HEK293 (cell line): ENCODE data around the gene FLACC1.
A peak's percentile ranks its signal among the peaks of the same experiment; 100 is the strongest.

Experiments used
- CTCF ChIA-PET: fragments of 350-600 bp; formaldehyde crosslinking; extraction: SDS; loops from one replicate; lab custom pipeline; 2021; ENCODE audit warnings: antibody characterized with exemption; lab: Yijun Ruan, JAX
- POLR2A ChIA-PET: fragments of 300-600 bp; formaldehyde crosslinking; extraction: SDS; loops from one replicate; lab custom pipeline; 2020; ENCODE audit warnings: antibody characterized with exemption, inconsistent platforms; lab: Yijun Ruan, JAX
- H3K27ac ChIP-seq: fragments of 200-500 bp; sonication (Bioruptor generic); 2 replicates; pipeline ENCODE4 v1.5.1; 2014; ENCODE audit warnings: low read depth, low read length, control low read depth, inconsistent platforms; ENCODE audit errors: extremely low read depth
- H3K36me3 ChIP-seq, 2 experiments: fragments of 200-500 bp in 1 of 2; sonication (Bioruptor generic) in 1 of 2; 1 replicate in 1 of 2; 2 replicates in 1 of 2; pipeline ENCODE4 v1.5.1; 2014 to 2017; ENCODE audit warnings: inconsistent platforms in 2 of 2, low read length in 2 of 2; ENCODE audit not compliant: control insufficient read depth in 2 of 2, insufficient read depth in 1 of 2
- H3K4me1 ChIP-seq: fragments of 200-500 bp; sonication (Bioruptor generic); 2 replicates; pipeline ENCODE4 v1.5.1; 2014; ENCODE audit warnings: mild to moderate bottlenecking, low read length, inconsistent platforms; ENCODE audit not compliant: control insufficient read depth, insufficient read depth
- H3K4me3 ChIP-seq: 2 replicates; pipeline ENCODE4 v1.5.1; 2011; ENCODE audit warnings: low read depth, mild to moderate bottlenecking, control low read depth, low read length, moderate library complexity
- H3K9me3 ChIP-seq: fragments of 200-500 bp; sonication (Bioruptor generic); 2 replicates; pipeline ENCODE4 v1.5.1; 2014; ENCODE audit warnings: low read depth, low read length, inconsistent platforms; ENCODE audit not compliant: control insufficient read depth, insufficient read depth
- GLI4 ChIP-seq: fragments of 450-650 bp; formaldehyde crosslinking; IDR thresholded peaks from 2 replicates; pipeline ENCODE4 v1.5.1; 2016; ENCODE audit warnings: missing biosample characterization, missing genetic modification characterization
- IKZF3 ChIP-seq: fragments of 450-650 bp; IDR thresholded peaks from 2 replicates; pipeline ENCODE4 v1.5.0; 2018; ENCODE audit warnings: missing biosample characterization, mild to moderate bottlenecking, missing genetic modification characterization, moderate library complexity
- OSR2 ChIP-seq: fragments of 450-650 bp; formaldehyde crosslinking; IDR thresholded peaks from 2 replicates; pipeline ENCODE4 v1.5.1; 2016; ENCODE audit warnings: missing biosample characterization, missing genetic modification characterization
- PRDM6 ChIP-seq: fragments of 450-650 bp; formaldehyde crosslinking; IDR thresholded peaks from 2 replicates; pipeline ENCODE4 v1.5.1; 2017; ENCODE audit warnings: missing biosample characterization, missing genetic modification characterization
- REST ChIP-seq: fragments of 450-650 bp; formaldehyde crosslinking; IDR thresholded peaks from 2 replicates; pipeline ENCODE4 v1.5.1; 2016; ENCODE audit warnings: missing biosample characterization, missing genetic modification characterization
- SP2 ChIP-seq: fragments of 450-650 bp; formaldehyde crosslinking; IDR thresholded peaks from 2 replicates; pipeline ENCODE4 v1.5.1; 2016; ENCODE audit warnings: missing biosample characterization, missing genetic modification characterization
- ZBTB17 ChIP-seq: fragments of 450-650 bp; formaldehyde crosslinking; IDR thresholded peaks from 2 replicates; pipeline ENCODE4 v1.5.1; 2016; ENCODE audit warnings: missing biosample characterization, missing genetic modification characterization
- ZBTB26 ChIP-seq: fragments of 450-650 bp; formaldehyde crosslinking; optimal IDR thresholded peaks from 2 replicates; pipeline ENCODE3; 2016; ENCODE audit warnings: missing biosample characterization, mild to moderate bottlenecking, missing genetic modification characterization
- ZEB2 ChIP-seq: fragments of 450-650 bp; formaldehyde crosslinking; IDR thresholded peaks from 2 replicates; pipeline ENCODE4 v1.5.1; 2016; ENCODE audit warnings: missing biosample characterization, missing genetic modification characterization
- ZNF10 ChIP-seq: fragments of 450-650 bp; formaldehyde crosslinking; IDR thresholded peaks from 2 replicates; pipeline ENCODE4 v1.5.1; 2017; ENCODE audit warnings: missing biosample characterization, missing genetic modification characterization
- ZNF311 ChIP-seq: fragments of 450-650 bp; formaldehyde crosslinking; IDR thresholded peaks from 2 replicates; pipeline ENCODE4 v1.5.1; 2017; ENCODE audit warnings: missing biosample characterization, missing genetic modification characterization, borderline replicate concordance
- ZNF366 ChIP-seq: fragments of 450-650 bp; formaldehyde crosslinking; conservative IDR thresholded peaks from 2 replicates; pipeline ENCODE4 v1.5.1; 2016; ENCODE audit warnings: missing biosample characterization, missing genetic modification characterization
- ZNF398 ChIP-seq: fragments of 450-650 bp; formaldehyde crosslinking; IDR thresholded peaks from 2 replicates; pipeline ENCODE4 v1.5.1; 2017; ENCODE audit warnings: missing biosample characterization, missing genetic modification characterization
- ZNF433 ChIP-seq: fragments of 450-650 bp; formaldehyde crosslinking; IDR thresholded peaks from 2 replicates; pipeline ENCODE4 v1.5.1; 2016; ENCODE audit warnings: missing biosample characterization, missing genetic modification characterization, low read depth
- ZNF529 ChIP-seq: fragments of 450-650 bp; formaldehyde crosslinking; IDR thresholded peaks from 2 replicates; pipeline ENCODE4 v1.5.1; 2017; ENCODE audit warnings: missing genetic modification characterization, missing biosample characterization; ENCODE audit not compliant: insufficient replicate concordance
- ZNF560 ChIP-seq: fragments of 450-650 bp; formaldehyde crosslinking; IDR thresholded peaks from 2 replicates; pipeline ENCODE4 v1.5.1; 2017; ENCODE audit warnings: missing biosample characterization, missing genetic modification characterization, borderline replicate concordance
- ZNF629 ChIP-seq: fragments of 450-650 bp; formaldehyde crosslinking; IDR thresholded peaks from 2 replicates; pipeline ENCODE4 v1.5.1; 2017; ENCODE audit warnings: missing biosample characterization, missing genetic modification characterization
- ZNF660 ChIP-seq: fragments of 450-650 bp; IDR thresholded peaks from 2 replicates; pipeline ENCODE4 v1.5.1; 2018; ENCODE audit warnings: missing biosample characterization, mild to moderate bottlenecking, missing genetic modification characterization
- ZNF692 ChIP-seq: fragments of 450-650 bp; formaldehyde crosslinking; IDR thresholded peaks from 2 replicates; pipeline ENCODE4 v1.5.1; 2016; ENCODE audit warnings: missing biosample characterization, missing genetic modification characterization
- ZNF792 ChIP-seq: fragments of 450-650 bp; formaldehyde crosslinking; IDR thresholded peaks from 2 replicates; pipeline ENCODE4 v1.5.1; 2016; ENCODE audit warnings: missing biosample characterization, missing genetic modification characterization
- ZNF843 ChIP-seq: fragments of 450-650 bp; formaldehyde crosslinking; IDR thresholded peaks from 2 replicates; pipeline ENCODE4 v1.5.1; 2016; ENCODE audit warnings: missing biosample characterization, missing genetic modification characterization
- ZSCAN16 ChIP-seq: fragments of 450-650 bp; formaldehyde crosslinking; IDR thresholded peaks from 2 replicates; pipeline ENCODE4 v1.5.1; 2016; ENCODE audit warnings: missing biosample characterization, missing genetic modification characterization

Gene FLACC1

GRCh38 chr2:201403880-201404279 lies 46.7 kb upstream of the FLACC1 start (continued):
- peak; percentile 90 for TF ChIP-seq ZBTB17 (tag by site-specific recombination)
- TF ChIP-seq OSR2 = peak; percentile 77; the same call in 1 of the 2 replicates
- TF ChIP-seq ZNF10 (tag by site-specific recombination) = peak; percentile 33; the same call in 1 of the 2 replicates
- TF ChIP-seq ZNF629 (tag by site-specific recombination) = 0 out of 2 replicates have a peak, but pooled peaks have one; percentile 27
- no peak for TF ChIP-seq ZNF792 (tag by site-specific recombination)
- TF ChIP-seq ZNF843 = 0 out of 2 replicates have a peak, but pooled peaks have one; percentile 36
- TF ChIP-seq ZNF366 (tag by site-specific recombination) = peak; percentile 75
- peak; percentile 92 for TF ChIP-seq PRDM6 (tag by site-specific recombination)
- TF ChIP-seq, all 188 proteins: peak for 14

GRCh38 chr2:201402651-201403562 lies 45.8 kb upstream of the FLACC1 start:
- CTCF ChIA-PET = interaction anchor here (0.5 to 0.9 kb wide), 2 partner anchors 161 to 166 kb away, joined by 3 to 4 read pairs; no protein-coding TSS in a partner anchor
- Histone ChIP-seq H3K4me1 (peaks cover 47% of the 10 kb centered on the region), H3K4me3 (no peak overlapping the region), H3K27ac (no peak overlapping the region), H3K9me3 (no peaks in the 10 kb centered on the region), H3K36me3 (peaks cover 0 to 3% of the 10 kb centered on the region in 2 experiments; a peak in 1 of 3 replicates)
- POLR2A ChIA-PET = interaction anchor here (0.7 to 0.9 kb wide), 2 partner anchors 37 to 49 kb away, joined by 3 to 5 read pairs; partner anchors contain the start of genes STRADB and TRAK2
- peak; percentile 19; the same call in 1 of the 2 replicates for TF ChIP-seq ZEB2
- no peak for TF ChIP-seq ZNF692 (tag by site-specific recombination)
- no peak for TF ChIP-seq REST (tag by site-specific recombination)
- TF ChIP-seq ZNF433 = no peak
- TF ChIP-seq ZBTB26 (tag by site-specific recombination) = no peak
- TF ChIP-seq SP2 = no peak
- no peak for TF ChIP-seq ZNF398 (tag by site-specific recombination)
- TF ChIP-seq OSR2 = 0 out of 2 replicates have a peak, but pooled peaks have one; percentile 28
- TF ChIP-seq ZNF660 (tag by site-specific recombination) = peak; percentile 23; the same call in 1 of the 2 replicates
- TF ChIP-seq PRDM6 (tag by site-specific recombination) = peak; percentile 67
- no peak for TF ChIP-seq ZNF560
- no peak for TF ChIP-seq ZSCAN16 (tag by site-specific recombination)
- TF ChIP-seq ZNF311 (tag by site-specific recombination) = no peak
- TF ChIP-seq IKZF3 (tag by site-specific recombination) = peak; percentile 39; the same call in 1 of the 2 replicates
- no peak for TF ChIP-seq GLI4 (tag by site-specific recombination)
- TF ChIP-seq ZNF529 = no peak
